ENCODE results near the gene HIC1.

The HIC1 gene

GRCh38 chr17:2108170-2108569 lies 53.3 kb downstream of the HIC1 start:
- no peak for DNase-seq

GRCh38 chr17:2110436-2110835 lies 55.5 kb downstream of the HIC1 start:
- no peak for DNase-seq

- no peak for DNase-seq
These were observed 56.8 kb downstream of the HIC1 start for GRCh38 chr17:2111691-2112090.

Data from activated CD4-positive, alpha-beta T cell treated with anti-CD3 and anti-CD28 coated beads, Interleukin-2, amount 50 U/mL, for 16 hours (primary cell).